ENCODE data around the gene NDC80. TPM values are rescaled to one million over a fixed set of nuclear protein-coding genes. Genes with fewer than 3 reads are reported as not detected.
"Not testable (repeated sequence)": the region's sequence is repeated elsewhere in the genome, so short reads cannot be mapped to it uniquely, and the experiment has no call there.

The NDC80 gene
- 1.1 TPM for total RNA-seq
- long read RNA-seq, partial matches to known transcripts, result 0 of 2 reads
- long read RNA-seq, other reads (novel, unspliced or antisense), result 0 of 2 reads

DNA sequence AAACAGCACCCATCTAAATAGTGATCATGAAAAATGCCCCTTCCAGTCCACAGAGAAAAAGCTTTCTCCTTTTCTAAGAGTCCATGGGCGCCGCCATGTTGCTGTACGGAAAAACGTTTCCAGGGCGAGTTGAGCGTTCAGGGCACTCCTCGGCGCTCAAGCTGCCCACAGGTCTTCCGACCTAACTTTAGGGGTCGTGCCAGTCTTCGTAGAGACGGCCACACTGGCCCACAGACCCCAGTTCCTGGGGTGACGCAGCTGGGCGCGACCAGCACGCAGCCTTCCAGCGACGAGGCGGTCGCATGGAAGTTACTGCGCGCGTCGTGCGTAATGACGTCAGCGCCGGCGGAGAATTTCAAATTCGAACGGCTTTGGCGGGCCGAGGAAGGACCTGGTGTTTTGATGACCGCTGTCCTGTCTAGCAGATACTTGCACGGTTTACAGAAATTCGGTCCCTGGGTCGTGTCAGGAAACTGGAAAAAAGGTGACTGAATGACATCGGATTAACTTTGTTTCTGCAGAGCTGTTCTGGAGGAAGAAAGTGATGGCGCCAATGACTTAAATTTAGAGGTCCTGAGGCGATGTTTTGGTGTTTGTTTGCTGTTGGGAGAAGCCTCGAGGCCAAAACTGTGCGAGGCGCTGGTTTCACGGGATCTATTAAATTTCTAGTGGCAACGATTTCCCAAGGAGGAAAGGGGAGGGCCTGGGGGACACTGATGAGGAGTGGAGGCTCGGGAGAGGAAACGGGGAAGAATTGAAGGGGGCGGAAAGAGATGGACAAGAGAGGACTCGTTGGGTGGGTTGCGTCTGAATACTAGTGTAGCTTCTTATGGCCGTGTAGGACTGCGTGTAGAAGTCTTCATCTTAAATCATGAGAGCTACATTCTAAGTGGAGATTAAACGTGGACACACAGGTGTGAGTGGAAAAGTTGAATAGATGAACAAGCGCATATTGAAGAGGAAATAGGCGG is at the start of gene NDC80, which contains the start of gene METTL4:
NDC80 (plus strand) TSS at position 358 of the 971 bp plus-strand sequence. CDS start 1,429 bp downstream, outside the sequence.
METTL4 (minus strand) TSS at position 306 of the 971 bp plus-strand sequence. CDS start 4,289 bp downstream, outside the sequence.
- ATAC-seq (peak; percentile 92 to 97), DNase-seq (peak; percentile 88)
- peaks cover 9% of the 10 kb centered on the region for H3K36me3 ChIP-seq
- H3K9me3 ChIP-seq, result no peaks in the 10 kb centered on the region
- intact Hi-C loops (cut with DNase I), result no loop called here
- peaks cover 15% of the 10 kb centered on the region for H3K4me1 ChIP-seq
- TF ChIP-seq, protein P1, sequence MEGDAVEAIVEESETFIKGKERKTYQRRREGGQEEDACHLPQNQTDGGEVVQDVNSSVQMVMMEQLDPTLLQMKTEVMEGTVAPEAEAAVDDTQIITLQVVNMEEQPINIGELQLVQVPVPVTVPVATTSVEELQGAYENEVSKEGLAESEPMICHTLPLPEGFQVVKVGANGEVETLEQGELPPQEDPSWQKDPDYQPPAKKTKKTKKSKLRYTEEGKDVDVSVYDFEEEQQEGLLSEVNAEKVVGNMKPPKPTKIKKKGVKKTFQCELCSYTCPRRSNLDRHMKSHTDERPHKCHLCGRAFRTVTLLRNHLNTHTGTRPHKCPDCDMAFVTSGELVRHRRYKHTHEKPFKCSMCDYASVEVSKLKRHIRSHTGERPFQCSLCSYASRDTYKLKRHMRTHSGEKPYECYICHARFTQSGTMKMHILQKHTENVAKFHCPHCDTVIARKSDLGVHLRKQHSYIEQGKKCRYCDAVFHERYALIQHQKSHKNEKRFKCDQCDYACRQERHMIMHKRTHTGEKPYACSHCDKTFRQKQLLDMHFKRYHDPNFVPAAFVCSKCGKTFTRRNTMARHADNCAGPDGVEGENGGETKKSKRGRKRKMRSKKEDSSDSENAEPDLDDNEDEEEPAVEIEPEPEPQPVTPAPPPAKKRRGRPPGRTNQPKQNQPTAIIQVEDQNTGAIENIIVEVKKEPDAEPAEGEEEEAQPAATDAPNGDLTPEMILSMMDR (IDR thresholded peaks at IDR 0.05), result no peak
- H3K27me3 ChIP-seq (ENCODE audit: low read depth), result no peaks in the 10 kb centered on the region
- H3K27ac ChIP-seq, result peak within 1 kb of the TSS; percentile 98
- peak within 1 kb of the TSS; percentile 68 for H3K4me3 ChIP-seq

DNA sequence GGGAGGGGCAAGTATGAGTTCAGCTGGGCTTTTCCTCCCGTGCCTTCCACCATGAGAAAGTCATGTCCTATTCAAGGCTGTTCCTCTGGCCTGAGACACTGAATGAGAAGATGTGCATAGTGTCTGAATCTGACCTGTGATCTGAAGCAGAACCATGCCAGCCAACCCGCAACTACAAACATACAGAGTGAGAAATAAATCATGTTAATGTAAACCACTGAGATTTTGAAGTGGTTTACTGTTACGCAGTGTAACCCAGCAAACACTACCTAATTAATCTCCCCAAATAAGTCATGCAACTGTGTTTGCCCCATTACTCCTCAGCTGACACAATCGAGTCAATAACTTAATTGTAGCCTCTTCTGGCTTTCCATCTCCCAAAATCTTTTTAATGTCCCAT is 49.2 kb upstream of the NDC80 start:
- TF ChIP-seq, protein P1 (IDR thresholded peaks at IDR 0.05), result no peak
- no peaks in the 10 kb centered on the region for H3K9me3 ChIP-seq
- H3K27ac ChIP-seq, result no peak overlapping the region
- no peak for ATAC-seq
- H3K27me3 ChIP-seq (ENCODE audit: low read depth), result no peaks in the 10 kb centered on the region
- intact Hi-C loops (cut with DNase I), result no loop called here
- H3K36me3 ChIP-seq, result no peaks in the 10 kb centered on the region
- no peak for DNase-seq
- H3K4me3 ChIP-seq, result no peak overlapping the region
- no peaks in the 10 kb centered on the region for H3K4me1 ChIP-seq

DNA sequence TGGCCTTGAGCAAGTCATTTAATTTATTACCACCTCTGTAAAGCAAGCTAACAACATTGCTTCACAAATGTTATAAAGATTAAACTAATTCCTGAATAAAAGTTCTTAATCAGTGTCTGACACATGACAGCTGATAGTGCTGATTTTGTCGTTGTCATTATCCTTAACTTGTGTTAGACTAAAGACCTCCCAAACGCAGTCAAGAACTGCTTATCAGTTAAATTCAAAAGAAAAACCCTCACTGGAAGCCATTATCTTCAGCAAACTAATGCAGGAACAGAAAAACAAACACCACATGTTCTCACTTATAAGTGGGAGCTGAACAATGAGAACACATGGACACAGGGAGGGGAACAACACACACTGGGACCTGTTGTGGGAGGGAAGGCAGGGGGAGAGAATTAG is 46.6 kb upstream of the NDC80 start:
- ATAC-seq, DNase-seq: not testable (repeated sequence)

DNA sequence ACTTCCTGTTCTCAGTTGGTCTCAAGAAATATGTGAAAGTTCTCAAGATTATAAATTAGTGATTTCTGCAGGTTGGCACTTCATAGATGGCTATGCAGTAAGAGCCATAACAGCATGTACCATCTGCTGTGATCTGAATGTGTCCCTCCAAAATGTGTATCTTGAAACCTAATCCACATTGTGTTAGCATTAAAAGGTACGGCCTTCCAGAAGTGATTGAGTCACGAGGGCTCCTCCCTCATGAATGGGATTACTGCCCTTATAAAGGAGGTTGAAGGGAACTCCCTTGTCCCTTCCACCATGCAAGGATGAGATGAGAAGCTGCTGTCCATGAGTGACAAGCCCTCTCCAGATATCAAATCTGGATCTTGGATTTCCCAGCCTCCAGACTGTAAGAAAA is 45.0 kb upstream of the NDC80 start:
- TF ChIP-seq, protein P1 (IDR thresholded peaks at IDR 0.05), result no peak
- Histone ChIP-seq H3K4me3 (no peak overlapping the region), H3K27ac (no peak overlapping the region), H3K36me3 (no peaks in the 10 kb centered on the region), H3K9me3 (no peaks in the 10 kb centered on the region), H3K27me3 (ENCODE audit: low read depth) (no peaks in the 10 kb centered on the region), H3K4me1 (no peaks in the 10 kb centered on the region)
- ATAC-seq (no peak), DNase-seq (no peak)
- intact Hi-C loops (cut with DNase I), result no loop called here

More for the DNA sequence above, 46.6 kb upstream of the NDC80 start:
- intact Hi-C loops (cut with DNase I); H3K9me3 ChIP-seq; H3K27me3 ChIP-seq (ENCODE audit: low read depth); H3K36me3 ChIP-seq; H3K4me3 ChIP-seq; H3K4me1 ChIP-seq; H3K27ac ChIP-seq: not testable (repeated sequence)

DNA sequence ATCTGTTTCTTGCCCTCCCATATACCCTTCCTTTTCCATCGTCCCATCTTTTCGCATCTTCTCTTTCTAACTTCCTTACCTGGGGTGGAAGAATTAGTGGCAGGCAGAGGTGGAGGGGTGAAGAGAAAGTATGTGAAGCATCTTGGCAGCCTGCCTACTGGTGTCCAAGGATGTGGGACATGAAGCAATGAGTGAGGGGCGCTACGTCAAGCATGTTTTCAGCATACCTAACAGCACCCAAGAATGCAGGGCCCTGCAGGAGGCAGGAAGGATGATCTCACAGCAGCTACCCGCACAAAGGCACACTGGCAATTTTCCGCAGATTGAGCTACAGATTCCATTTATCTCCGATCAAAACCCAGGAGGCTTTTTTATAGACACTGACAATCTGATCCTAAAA is 42.2 kb upstream of the NDC80 start:
- intact Hi-C loops (cut with DNase I), result no loop called here
- H3K9me3 ChIP-seq, result no peaks in the 10 kb centered on the region
- no peak overlapping the region for H3K27ac ChIP-seq
- H3K27me3 ChIP-seq (ENCODE audit: low read depth), result no peaks in the 10 kb centered on the region
- H3K36me3 ChIP-seq, result no peaks in the 10 kb centered on the region
- ATAC-seq (no peak), DNase-seq (no peak)
- H3K4me1 ChIP-seq, result no peaks in the 10 kb centered on the region
- no peak overlapping the region for H3K4me3 ChIP-seq
- TF ChIP-seq, protein P1 (IDR thresholded peaks at IDR 0.05), result no peak

DNA sequence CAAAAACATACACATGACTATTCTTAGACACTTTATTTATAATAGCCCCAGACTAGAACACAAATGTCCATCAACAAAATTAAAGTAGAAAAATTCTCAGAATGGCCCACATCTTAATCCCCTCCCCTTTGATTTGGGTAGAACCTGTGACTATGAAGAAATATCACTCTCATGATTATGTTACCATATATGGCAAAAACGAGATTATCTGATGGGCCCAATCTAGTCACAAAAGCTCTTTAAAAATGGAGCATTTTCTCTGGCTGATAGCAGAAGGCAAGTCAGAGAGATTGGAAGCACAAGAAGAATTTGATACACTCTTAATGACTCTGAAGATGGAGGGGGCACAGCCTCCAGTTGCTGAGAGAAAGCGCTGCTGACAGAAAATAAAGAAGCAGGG is 39.6 kb upstream of the NDC80 start:
- no peak for ATAC-seq
- Histone ChIP-seq H3K36me3 (no peaks in the 10 kb centered on the region), H3K27ac (no peak overlapping the region), H3K4me3 (no peak overlapping the region), H3K27me3 (ENCODE audit: low read depth) (no peaks in the 10 kb centered on the region), H3K9me3 (no peaks in the 10 kb centered on the region), H3K4me1 (no peaks in the 10 kb centered on the region)
- no peak for DNase-seq
- intact Hi-C loops (cut with DNase I), result no loop called here
- TF ChIP-seq, protein P1 (IDR thresholded peaks at IDR 0.05), result no peak
